OCI-LY3 (cell line): Measurements from ENCODE around the gene RBCK1.

Source experiments
- EZH2phosphoT487 ChIP-seq: fragments of 200-600 bp; shearing (Covaris generic); IDR thresholded peaks from 2 replicates; pipeline ENCODE4 v1.6.1; 2018; ENCODE audit warnings: antibody characterized with exemption, mixed run types, low read depth
- TF ChIP-seq, protein P1 (sequence below): fragments of 200-600, 300-600 bp; sonication (generic); IDR thresholded peaks from 2 replicates; pipeline ENCODE4 v1.5.1; 2014; ENCODE audit warnings: antibody characterized with exemption, low read length, low read depth

- TF ChIP-seq, protein P1, sequence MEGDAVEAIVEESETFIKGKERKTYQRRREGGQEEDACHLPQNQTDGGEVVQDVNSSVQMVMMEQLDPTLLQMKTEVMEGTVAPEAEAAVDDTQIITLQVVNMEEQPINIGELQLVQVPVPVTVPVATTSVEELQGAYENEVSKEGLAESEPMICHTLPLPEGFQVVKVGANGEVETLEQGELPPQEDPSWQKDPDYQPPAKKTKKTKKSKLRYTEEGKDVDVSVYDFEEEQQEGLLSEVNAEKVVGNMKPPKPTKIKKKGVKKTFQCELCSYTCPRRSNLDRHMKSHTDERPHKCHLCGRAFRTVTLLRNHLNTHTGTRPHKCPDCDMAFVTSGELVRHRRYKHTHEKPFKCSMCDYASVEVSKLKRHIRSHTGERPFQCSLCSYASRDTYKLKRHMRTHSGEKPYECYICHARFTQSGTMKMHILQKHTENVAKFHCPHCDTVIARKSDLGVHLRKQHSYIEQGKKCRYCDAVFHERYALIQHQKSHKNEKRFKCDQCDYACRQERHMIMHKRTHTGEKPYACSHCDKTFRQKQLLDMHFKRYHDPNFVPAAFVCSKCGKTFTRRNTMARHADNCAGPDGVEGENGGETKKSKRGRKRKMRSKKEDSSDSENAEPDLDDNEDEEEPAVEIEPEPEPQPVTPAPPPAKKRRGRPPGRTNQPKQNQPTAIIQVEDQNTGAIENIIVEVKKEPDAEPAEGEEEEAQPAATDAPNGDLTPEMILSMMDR, result no peak
- TF ChIP-seq EZH2phosphoT487, result no peak
Observed at GRCh38 chr20:403582-403957, 4.5 kb upstream of the RBCK1 start.
